DMS79 (cell line): Measurements from ENCODE around the gene ARHGEF38.
"Not testable (repeated sequence)": the region's sequence is repeated elsewhere in the genome, so short reads cannot be mapped to it uniquely, and the experiment has no call there.

Experiments
- DNase-seq: peaks from one replicate; lab custom pipeline; 2025; lab: John Stamatoyannopoulos, UW

The ARHGEF38 gene

DNA sequence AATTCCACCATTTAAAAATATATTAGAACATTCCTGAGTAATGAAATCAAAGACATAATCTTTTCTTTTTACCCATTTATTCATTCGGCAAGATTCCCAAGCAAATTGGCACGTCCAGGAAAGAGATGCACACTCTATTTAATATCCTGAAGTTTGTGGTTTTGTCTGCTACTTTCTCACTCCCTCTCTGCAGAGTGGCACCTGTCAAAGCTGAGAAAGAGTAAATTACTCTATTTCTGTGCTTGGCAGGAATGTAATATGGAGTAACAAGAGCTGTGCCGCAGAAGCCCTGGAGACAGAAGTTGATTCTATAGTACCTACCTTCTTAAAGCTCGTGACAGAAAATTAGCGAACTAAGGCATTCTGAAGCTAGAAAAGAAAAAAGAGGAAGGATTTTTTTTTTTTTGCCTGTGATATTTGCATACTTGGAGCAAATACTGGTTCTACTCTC is 161.7 kb downstream of the ARHGEF38 start:
- no peak for DNase-seq

DNA sequence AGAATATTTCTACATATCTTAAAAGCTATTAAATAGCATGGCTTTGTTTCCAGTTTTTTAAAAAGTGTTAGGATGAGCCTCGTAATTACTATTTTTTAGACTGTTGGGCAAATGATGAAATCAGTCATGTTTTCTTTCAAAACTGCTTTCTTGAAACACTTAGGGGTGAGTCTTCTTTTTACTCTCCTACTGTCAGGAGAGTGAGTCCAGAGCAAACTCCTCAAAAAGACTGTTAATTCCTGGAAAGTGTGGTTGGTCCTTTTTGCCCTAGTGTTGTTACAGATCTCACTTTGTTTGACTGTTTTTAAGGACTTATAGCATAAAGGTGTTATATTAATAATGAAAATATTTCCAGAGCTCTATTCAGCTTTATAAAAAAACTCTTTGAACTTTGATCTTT is 162.5 kb downstream of the ARHGEF38 start:
- no peak for DNase-seq

DNA sequence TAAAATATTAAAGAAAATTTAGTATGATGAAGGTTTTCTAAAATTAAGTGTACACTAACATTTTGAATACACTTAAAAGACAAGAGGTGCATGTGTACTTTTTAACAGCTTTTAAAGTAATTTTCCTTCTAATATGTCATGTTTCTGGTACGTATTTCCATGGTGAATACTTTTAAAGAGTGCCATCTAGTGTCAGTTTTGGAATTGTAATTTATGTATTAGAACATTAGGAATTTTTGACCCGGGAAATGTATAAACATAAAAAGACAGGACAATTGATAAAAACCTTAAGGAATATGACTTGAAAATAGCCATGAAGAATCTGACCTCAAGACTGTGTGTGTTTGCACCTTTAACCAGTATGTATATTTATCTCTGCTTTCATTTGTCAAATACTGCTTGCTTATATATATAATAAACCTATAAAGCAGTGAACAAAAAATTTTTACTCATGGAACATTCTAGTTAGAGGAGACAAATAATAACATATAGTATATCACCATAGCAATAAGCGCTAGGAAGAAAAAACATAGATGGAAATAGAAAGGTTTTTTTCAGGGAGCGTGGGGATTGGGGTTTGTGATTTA is 163.4 kb downstream of the ARHGEF38 start:
- no peak for DNase-seq

DNA sequence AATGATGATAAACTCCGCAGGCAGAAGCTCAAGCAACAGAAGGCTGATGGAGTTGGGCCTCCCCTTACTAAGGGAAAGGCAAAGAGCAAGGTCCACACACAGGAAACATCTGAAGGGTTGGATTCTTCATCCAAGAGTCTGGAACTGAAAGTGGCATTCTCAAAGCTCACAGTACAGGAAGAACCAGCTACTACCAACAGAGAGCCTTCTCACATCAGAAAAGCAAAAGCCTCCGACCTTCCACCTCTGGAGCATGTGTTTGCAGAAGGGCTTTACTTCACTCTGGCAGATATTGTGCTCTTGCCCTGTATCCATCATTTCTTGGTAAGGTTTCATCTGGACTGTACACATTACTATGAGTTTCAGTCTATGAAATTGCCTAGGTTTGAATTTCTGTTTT is 166.8 kb downstream of the ARHGEF38 start:
- DNase-seq, result no peak

DNA sequence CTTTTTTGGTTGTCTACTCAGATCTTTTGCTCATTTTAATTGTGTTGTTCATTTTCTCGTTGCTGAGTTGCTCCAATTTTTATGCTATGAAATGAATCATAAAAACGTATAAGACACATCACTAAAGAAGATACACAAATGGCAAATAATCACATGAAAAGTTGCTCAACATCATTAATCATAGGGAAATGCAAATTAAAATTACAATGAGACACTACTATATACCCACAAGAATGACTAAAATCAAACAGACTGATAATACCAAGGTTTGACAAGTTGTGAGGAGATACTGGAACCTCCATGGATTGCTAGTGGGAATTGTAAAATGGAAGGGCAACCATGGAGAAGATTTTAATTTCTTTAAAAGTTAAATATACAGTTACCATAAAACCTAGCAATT is 173.2 kb downstream of the ARHGEF38 start:
- DNase-seq, result no peak

DNA sequence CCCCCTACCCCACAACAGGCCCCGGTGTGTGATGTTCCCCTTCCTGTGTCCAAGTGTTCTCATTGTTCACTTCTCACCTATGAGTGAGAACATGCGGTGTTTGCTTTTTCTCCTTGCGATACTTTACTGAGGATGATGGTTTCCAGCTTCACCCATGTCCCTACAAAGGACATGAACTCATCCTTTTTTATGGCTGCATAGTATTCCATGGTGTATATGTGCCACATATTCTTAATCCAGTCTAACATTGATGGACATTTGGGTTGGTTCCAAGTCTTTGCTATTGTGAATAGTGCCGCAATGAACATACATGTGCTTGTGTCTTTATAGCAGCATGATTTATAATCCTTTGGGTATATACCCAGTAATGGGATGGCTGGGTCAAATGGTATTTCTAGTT is 177.5 kb downstream of the ARHGEF38 start:
- DNase-seq, result not testable (repeated sequence)
